ENCODE data around the gene PBX1.

Gene PBX1

DNA sequence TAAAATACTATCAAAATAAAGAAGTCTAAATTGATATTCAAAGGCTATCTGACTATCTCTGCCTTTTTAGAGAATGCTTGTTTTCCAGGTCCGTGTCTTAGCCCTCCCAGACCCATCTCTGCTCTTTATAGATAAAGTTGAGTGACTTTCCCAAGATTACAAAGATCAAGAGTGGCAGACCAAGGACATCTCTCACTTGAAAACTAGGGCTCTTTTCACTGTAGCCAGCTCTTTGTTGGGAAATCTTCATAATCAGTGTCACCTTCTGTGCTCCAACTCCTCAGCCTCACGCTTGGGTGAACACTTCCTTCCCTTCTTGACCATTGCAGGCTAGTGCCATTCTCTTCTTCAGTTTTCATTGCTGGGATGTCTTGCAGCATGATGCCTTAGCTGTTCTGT, 211.1 kb downstream of the PBX1 start:
- no peak for DNase-seq (ENCODE audit: insufficient read length, low spot score)
- FAIRE-seq: no peak

DNA sequence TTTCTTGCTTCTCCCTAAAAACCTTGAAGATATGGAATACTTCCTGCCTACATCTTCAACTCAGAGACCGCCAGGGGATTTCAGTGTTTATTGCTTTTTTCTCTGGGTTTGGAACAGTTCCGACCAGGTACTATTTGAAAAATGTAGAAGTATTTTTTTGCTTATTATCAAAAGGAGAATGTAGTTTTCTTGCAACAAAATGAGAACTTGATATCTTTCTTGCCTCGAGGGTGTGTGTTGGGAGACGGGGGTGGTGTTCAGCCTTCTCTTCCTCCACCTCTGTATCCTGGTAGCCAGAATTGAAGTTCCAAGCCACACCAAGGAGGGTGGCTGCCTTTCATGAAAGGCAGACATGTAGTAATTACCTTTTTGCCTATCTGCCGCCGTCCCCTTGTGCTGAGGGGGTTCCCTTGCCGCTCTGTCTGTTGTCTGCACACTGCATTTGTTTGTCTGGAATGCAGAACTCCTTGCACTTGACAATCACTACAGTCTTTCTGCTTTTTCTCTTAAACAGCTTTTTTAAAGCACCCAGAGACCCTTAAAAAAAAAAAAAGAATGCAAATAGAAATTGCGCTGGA, 212.1 kb downstream of the PBX1 start:
- FAIRE-seq (no peak), DNase-seq (ENCODE audit: insufficient read length, low spot score) (no peak)

DNA sequence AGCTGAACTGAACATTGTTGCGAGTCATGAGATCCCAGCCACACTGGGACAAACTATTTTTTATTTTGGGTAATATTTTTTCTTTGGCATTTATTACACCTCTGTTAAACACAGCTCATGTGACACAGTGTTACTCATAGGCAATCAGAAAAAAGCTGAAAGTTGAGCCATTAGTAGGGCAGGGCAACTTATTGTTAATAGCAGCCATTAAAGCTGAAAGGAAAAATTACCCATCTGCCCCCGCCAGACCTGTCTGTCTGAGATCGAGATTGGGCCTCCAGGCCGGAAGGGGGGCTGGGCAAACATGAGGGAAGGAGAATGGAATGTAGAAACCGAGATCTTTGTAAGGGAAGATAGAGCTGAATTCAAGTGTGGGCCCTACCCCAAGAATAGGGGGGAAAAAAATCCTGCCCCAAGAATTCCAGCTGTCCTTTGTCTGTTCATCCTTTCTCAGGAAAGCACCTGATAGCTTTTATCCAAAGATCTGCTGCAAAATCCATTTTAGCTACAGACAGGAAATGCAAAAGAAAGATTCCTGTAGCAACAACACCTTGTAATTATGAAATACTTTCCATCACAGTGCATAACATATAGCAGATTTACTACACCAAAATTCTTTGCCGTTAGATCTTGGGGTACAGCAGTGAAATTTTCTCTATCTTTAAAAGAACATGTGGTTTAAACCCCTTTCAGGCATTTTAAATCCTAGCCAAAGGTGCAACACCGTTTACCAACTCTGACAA, 212.8 kb downstream of the PBX1 start:
- DNase-seq (ENCODE audit: insufficient read length, low spot score): no peak
- no peak for FAIRE-seq

DNA sequence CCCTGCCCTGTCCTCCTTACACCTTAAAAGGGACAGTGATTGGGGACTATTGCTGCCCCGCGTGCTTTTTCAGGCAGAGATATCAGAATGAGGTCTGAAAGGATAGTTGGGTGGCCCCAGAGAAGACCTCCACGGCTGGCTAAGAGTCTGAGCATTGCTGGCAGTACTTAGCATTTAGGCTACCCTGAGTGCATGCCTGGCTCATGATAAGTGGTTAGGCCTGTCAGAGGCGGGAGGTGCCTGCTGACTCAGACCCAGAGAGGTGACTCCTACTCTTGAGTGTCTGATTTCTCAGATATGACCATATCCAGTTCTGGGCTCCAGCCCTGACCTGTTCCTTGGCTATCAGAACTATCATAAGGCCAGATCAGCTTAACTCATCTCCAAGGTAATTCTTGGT, 213.7 kb downstream of the PBX1 start:
- FAIRE-seq (no peak), DNase-seq (ENCODE audit: insufficient read length, low spot score) (no peak)

DNA sequence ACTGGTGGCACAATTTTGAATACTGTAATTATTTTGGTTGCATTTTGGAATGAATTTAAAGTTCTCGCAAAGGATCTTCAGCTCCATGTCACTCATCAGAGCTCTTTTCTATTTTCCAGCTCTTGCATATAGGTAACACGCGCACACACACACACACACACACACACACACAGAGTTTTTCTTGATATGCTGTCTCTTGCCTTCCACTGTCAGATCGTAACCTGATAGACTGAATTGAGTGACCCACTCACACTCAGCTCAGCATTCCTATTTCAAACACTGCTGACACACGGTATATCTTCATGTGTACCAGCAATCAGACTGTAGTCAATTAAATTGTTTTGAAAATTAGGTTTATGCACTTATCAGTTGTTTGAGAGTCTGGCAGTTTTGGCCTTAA, 214.1 kb downstream of the PBX1 start:
- FAIRE-seq: no peak

DNA sequence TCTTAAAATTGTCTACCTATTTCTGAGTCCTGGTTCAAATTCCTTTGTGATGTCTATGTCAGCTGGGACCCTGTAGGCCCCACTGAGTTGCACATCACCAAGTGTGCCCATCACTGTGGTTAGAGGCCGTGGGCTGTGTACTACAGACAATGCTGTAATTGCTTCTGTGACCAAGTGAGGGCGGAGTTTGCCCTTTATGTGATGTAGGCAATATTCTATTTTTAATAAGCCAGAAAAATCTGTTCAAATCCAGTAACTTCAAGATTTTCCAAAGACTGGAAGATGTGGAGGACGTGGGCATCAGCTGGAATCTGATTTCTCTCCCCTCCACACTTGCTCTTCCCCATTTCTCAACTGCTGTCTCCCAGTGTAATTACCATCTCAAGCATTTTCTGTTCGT, 215.4 kb downstream of the PBX1 start:
- DNase-seq (ENCODE audit: insufficient read length, low spot score) (no peak), FAIRE-seq (no peak)

More for the DNA sequence above, 214.1 kb downstream of the PBX1 start:
- no peak for DNase-seq (ENCODE audit: insufficient read length, low spot score)

DNA sequence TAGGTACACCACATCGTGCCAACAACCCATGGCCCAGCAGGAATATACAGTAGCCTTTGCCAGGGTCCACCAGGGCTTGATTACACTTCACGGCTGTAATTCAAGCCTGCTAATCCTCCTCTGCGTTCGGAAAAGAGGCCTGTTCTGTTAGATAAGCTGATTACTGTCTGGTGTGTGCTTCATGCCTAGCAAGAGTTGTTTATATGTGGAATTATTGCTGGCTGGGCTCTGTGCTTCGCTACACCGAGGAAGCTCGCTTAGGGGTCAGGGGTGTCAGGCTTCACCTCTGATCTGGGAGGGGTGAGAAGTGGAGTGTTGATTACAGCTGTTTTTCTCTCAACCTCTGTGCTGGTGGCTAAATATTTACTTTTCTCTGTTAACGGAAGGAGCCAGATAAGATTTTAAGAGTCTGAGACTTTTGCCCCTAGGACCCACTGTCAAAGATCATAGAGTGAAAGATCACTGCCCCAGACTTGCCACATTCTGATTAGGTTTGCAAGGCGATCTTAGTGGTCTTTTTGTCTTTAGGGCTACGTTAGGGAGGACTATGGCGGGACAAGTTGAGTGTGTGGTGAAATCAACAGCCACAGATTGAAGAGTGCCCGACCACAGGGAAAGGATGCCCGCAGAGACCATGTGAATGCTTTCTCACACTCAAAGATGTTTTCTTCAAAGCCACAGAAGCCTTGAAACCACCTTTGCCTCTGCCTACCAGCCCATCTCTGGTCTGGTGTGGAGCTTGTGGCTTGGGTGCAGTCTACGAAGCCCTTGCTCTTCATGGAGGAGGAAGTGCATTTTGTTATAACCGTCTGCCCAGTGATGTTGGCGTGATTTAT, 216.1 kb downstream of the PBX1 start:
- no peak for FAIRE-seq
- no peak for DNase-seq (ENCODE audit: insufficient read length, low spot score)

DNA sequence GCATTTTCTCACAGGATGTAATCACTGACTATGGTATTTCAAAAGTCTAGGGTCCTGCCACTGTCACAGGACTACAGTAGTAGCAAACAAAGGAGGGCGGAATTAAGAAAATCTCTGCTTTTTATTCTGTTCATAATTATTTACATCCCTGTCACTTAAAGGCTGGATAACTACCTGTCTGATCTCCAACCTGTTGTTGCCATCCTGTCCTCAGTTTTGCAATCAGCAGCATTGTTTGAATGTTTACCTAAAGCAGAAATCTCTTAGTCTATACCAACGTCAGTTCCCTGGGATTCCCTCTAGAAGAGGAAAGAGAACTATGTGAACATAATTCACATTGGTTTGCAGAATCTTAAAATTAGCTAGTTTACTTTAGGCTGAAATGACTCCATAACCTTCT, 218.5 kb downstream of the PBX1 start:
- DNase-seq (ENCODE audit: insufficient read length, low spot score): no peak
- FAIRE-seq: no peak

DNA sequence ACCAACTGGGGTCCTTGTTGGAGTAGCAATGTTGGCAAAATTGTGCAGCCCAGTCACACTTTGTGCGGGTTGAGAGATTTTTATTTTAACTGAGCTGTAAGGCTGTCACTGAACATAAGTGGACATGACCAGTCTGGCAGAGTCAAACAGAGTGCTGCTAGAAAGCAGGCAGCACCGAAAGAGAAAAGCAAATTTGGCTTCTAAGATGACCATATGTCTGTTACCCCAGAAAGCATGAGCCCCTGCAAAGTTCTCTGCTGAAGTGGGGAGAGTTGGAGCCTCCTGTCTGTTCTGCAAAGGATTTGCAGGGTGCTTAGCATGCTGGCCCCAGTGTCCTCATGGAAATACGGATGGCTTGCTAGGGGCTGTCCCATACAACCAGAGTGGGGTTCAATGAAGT, 220.4 kb downstream of the PBX1 start:
- DNase-seq (ENCODE audit: insufficient read length, low spot score) (no peak), FAIRE-seq (no peak)

DNA sequence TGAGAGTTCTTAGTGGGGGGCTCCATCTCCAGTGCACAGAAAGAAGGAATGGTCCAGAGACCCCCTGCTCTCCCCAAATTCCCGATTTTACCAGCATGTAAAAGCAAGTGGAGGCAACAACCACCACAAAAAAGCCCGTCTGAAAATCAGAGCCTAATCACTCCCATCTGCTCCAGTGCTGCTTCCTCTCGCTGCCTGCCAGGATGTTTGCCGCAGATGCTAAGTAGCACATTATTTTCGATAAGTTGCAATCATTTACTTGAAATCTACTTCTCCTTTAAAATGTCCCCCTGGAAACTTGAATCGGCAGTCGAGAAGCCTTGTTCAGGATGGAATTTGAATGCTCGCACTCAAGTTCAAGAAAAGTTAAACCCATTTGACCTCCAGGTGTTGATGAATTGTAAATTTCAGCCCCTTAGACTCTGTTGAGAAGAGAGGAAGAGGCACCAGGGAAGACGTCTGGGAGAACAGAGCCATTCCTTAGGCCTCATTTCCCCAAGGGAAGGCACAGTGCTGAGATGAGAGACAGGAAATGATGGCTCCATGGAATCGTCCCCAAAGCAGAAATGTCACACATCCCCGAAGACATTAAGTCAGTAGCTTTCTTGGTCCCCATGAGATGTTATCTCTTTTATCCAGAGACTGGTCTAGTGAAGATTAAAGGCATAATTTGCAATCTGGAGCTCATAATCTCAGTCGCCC, 221.3 kb downstream of the PBX1 start:
- no peak for DNase-seq (ENCODE audit: insufficient read length, low spot score)

DNA sequence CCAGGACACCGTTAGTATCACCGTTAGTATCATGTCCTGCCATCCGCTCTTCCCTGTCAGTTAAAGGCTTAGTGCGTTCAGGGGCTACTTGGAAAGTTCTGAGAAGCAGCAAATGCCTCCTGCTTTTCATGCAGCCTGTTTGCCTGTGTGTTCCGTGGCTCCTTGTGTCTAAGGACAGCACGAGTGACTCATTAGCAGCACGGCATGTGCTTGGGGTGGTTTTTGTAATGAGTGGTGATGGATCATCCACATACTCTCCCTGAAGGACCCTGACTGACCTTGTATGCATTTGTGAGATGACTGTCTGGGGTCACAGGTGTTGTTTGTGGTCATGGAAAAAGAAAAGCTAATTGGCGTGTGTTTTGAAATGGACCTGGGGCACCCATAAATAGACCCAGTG, 221.9 kb downstream of the PBX1 start:
- DNase-seq (ENCODE audit: insufficient read length, low spot score) (no peak), FAIRE-seq (no peak)

More for the DNA sequence above, 221.3 kb downstream of the PBX1 start:
- FAIRE-seq: no peak

DNA sequence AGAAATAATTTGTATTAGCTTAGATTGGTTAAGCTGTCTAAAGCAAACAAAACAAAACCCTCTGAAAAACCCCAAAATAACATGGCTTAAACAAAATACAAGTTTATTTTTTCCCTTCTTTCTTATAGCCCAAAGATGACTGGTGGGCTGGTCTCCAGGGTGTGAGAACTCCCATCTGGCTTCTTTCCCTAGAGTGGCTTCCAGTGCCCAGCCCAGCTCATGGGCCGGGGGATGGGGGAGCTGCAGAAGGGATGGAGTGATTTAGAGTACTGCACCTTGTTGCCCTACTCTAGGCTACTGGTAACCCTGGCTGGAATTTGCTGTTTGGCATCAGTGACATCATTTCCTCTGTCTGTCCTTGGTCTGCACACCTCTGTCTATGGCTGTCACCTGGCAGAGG, 223.0 kb downstream of the PBX1 start:
- DNase-seq (ENCODE audit: insufficient read length, low spot score) (no peak), FAIRE-seq (no peak)

DNA sequence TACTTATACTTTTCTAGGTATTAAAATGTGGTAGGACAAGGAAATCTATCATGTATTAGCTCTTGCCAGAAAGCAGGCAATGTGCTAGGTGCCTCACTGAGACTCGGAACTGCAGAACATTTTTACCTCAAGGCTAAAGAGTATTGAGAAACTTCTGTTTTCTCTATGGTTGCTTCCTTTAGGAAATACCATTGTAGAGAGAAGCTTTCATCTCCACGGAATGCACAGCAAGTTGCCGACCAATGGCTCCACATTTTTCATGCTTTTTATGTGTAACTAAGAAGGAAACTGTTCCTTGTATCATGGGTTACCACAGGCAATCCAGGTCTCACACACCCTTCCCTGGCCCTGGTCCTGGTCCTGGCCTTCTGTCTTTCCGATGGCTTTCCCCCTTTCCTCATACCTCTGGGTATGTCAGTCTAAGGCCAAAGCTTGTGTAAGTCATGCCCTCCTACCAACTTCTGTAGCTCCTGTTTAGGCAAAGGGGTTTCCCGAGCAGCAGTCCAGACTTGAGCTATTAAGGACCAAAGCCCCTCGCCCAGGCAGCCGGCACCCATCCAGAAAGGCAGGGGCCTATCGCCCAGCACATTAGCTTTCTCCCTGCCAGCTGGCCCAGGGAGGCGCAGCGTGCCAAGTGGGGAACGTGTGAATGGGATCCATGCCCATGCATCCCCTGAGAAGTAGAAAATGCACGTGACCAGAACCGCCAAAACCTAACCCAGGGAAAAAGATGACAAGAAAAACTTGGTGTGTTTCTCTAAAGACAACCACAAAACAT, 225.0 kb downstream of the PBX1 start:
- FAIRE-seq: no peak
- no peak for DNase-seq (ENCODE audit: insufficient read length, low spot score)

DNA sequence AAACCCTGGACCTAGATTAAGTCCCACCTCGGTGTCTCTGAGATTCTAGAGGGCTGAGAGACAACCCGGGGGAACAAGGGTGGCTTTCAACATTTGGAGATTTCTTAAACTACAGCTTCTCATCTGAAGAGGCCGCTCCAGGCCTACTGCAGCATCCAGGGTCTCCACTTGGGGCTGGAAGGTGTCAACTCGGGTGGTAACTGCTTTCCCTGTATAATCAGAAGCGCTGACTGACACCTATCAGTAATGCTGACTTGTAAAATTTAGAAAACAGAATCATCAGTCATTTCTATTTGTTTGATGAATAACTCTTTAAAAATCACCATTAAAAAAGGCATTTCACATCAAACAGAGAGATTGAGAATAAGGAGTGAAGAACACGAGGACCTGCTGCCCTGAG, 226.0 kb downstream of the PBX1 start:
- FAIRE-seq: no peak
- no peak for DNase-seq (ENCODE audit: insufficient read length, low spot score)

DNA sequence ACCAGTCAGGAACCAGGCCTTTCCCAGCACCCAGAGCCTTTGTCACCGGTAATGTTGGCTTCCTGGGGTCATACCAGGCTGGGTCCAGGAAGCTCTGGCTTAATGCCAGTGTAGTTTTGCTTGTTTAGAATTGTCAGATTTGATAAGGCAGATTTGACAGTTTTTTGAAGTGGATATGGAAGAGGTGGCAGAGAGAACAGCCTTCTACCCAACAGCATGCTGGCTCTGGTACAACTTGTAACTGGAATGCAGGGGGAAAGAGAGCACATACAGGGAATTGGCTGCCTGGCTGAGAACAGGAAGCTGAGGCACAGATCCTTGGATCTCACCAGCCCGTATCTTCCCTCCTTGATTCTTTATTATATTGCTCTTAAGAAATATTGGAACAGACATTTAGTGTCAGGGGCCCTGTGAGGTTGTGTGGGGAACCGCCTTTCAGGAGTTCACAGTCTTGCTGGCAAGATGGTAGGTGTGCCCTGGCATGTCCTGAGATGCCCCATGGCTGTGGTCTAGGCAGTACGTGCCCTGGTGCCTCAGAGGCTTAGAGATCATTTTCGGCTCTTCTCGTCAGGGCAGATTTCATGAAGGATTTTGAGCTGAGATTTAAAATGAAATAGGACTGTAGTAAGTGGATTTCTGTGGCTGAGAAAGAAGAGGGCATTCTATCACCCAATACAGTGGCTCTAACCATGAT, 227.0 kb downstream of the PBX1 start:
- FAIRE-seq (no peak), DNase-seq (ENCODE audit: insufficient read length, low spot score) (no peak)

DNA sequence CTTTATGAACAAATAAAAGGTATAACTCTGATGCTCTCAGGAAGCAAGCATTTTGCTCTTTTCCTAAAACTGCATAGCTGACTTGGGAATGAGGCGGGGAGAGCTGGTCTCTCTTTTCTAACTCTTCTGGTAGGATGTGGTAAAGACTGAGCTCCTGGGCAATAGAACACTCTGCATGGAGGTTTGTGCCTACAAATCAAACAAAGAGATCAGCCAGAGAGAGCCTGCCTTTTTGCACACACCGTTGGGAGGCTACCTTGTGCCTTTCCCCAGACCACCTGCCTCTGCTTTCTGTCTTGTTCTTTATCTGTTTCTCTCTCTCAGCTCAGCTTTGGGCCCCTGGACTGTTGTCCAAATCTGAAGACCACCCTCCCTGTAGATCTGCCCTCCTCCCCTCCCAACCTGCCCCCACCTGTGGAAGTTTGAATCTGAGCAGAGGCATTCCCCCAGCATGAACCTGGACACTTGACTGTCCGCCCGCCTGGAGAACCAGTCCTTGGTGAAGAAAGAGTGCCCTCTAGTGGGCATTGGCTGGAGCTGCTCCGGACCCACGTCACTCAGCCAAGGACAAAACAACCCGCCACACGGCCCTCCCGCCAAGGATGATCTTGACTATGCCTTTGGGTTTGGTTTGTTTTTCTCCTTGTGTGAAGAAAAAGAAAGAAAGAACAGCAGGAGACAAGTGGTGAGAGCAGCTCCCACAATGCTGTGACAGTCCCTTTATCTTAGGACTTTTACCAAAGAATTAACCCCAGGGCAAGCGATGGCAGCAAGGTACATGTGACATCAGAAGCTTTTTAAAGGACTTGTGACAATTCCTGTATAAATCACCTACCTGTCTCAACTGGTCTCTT, 228.2 kb downstream of the PBX1 start:
- DNase-seq (ENCODE audit: insufficient read length, low spot score) (peak; percentile 82), FAIRE-seq (peak; percentile 63)

DNA sequence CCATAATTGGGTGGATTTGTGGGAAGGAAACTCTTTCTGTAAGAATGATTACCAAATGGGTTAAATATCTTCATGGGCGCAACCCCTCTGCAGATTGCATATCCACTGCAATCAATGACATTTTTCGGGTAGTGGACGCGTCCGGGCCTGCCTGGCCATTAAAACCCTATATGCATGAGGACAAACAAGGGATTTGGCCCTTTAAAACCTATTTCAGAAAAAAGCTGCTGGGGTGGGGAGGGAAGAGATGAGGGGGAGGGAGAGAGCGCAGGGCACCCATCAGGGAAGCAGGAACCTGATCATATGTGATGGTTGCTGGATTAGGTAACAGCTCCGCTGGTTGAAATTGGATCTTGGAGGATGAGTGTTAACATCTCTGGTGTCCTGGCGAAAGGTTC, 228.8 kb downstream of the PBX1 start:
- FAIRE-seq (no peak), DNase-seq (ENCODE audit: insufficient read length, low spot score) (no peak)

DNA sequence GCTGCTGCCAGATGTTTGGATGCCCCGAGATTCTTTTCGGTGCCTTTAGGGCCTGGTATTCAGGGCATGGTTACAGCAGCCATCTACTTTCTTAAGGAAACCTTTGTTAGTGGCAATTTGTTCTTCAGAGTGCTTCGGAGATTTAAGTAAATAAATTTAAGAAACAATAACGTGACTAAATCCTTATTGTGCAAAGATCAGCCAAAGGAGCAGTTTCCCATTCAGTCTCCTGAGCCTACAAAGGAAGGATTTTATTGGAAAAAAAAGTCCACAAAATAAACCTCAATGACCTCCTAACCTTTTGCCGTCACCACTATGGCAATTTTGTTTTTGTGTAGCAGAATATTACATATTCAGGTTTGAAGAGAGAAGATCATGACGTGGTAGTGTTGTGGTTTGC, 231.1 kb downstream of the PBX1 start:
- DNase-seq (ENCODE audit: insufficient read length, low spot score) (no peak), FAIRE-seq (no peak)

DNA sequence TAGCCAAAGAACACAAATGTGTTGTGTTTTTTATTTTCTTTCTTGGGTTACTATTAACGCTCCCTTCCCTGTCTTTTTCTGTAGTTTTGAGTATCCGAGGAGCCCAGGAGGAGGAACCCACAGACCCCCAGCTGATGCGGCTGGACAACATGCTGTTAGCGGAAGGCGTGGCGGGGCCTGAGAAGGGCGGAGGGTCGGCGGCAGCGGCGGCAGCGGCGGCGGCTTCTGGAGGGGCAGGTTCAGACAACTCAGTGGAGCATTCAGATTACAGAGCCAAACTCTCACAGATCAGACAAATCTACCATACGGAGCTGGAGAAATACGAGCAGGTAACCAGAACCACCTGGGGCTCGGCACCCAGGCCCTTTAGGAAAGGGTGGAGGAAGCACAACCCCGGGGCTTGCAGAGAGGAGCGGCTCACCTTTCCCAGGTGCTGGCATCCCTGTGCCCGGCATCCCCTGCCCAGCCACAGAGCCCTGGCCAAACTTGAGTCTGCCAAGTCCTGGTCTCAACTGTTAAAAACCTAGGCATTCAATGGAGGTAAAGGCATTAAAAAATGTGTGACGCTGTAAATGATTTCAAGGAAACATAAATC, 233.5 kb downstream of the PBX1 start:
- FAIRE-seq (no peak), DNase-seq (ENCODE audit: insufficient read length, low spot score) (no peak)
